OCI-M1 (cell line): ENCODE results near the gene GPR32.
"Not testable (repeated sequence)": the region's sequence is repeated elsewhere in the genome, so short reads cannot be mapped to it uniquely, and the experiment has no call there.

Experiments
- DNase-seq: peaks from one replicate; lab custom pipeline; 2025; lab: John Stamatoyannopoulos, UW

The GPR32 gene

DNA sequence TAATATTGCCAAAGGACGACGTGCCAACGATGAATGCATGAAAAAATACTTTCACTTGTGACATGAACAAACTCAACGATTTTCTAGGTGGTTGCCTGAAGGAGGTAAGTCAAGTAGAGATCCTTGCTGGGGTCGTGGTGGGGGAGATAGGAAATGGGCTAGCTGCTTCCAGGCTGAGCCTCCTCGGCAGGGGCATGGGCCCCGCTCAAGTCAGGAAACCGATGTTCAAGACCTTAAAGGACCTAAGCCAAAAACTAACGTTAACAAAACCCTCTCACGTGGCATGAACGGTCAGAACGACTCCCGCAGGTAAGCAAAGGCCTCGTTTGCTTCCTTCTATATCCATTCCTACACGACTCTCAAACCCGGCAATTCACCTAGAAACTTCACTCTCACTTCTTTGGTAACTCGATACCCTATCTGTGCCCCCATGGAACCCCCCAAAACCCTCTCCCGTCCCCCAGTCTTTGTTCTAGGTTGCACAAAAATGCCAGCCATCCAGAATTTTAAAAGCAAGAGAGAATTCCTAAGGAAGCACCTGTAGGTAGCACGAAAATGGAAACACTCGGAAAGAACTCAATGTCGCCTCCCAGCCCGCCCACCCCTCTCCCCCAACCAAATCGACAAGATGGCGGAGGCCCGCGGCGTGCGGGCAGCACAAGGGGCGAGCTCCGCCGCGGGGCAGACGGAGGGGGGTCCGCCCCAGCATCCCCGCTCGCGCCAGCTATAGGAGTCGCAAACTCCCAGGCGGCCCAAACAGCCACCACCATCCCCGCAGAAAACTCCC is 33.6 kb downstream of the GPR32 start:
- DNase-seq, result peak; percentile 36

DNA sequence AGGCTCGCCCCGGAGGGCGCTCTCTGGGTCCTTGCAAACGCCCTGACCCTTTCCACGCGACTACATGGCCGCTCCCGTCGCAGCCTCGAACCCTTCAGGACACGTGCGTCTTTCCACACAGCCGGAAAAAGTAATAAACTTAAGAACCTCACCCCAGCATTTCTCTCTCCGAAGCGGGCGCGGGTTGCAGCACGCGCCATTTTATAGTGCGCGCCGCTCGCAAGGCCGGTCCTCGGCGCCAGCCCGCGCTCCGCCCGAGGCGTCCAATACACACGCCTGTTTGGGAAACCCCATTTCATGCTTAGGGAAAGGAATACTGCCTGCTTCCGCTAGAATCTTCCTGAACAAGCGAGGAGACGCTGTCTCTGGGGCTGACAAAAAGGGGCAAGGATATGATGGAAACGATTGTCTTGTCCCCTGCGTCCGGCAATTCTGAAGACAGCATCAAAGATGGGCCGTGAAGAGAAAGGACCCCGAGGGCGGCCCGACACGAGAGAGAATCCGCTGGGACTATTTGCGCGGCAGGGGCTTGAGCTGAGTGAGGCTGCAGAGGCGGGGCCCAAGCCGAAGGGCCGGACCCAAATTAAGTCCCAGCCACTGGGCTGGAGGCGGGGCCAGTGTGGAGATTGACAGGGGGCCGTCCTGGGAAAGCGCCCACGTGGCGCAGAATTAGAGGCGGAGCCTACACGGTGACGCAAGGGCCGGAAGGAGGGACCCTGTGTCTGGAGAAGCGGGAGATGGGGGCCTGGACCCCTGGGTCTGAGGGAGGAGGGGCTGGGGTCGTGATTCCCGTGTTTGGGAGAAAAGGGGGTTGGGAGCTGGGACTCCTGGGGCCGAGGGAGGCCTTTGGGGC is 34.4 kb downstream of the GPR32 start:
- DNase-seq, result peak; percentile 99

DNA sequence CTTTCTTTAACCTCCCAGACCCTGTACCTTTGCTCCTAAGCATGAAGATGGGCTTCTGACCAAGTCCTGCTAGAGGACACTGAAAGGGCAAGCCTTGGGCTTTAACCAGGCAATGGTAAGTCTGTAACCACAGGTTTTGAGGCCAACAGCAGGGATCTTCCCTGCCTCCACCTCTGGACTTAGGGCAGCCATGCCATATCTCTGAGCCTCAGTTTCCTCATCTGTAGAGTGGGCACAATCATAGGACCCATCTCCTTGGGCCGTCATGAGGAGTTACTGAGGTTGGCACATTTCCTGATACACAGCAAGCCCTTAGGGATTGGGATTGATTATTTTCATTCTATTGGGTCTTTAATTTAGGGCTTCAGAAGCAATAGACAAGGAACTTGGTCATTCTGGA is 38.6 kb downstream of the GPR32 start:
- DNase-seq, result no peak

DNA sequence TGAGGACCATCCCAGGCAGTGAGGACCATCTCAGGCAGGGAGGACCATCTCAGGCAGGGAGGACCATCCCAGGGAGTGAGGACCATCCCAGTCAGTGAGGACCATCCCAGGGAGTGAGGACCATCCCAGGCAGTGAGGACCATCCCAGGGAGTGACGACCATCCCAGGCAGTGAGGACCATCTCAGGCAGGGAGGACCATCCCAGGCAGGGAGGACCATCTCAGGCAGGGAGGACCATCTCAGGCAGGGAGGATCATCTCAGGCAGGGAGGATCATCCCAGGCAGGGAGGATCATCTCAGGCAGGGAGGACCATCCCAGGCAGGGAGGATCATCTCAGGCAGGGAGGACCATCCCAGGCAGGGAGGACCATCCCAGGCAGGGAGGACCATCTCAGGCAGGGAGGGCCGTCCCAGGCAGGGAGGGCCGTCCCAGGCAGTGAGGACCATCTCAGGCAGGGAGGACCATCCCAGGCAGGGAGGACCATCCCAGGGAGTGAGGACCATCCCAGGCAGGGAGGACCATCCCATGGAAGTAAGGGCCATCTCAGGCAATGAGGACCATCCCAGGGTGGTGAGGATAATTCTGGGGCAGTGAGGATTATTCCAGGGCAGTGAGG is 41.5 kb downstream of the GPR32 start:
- not testable (repeated sequence) for DNase-seq

GRCh38 chr19:50812474-50812873 is 42.2 kb downstream of the GPR32 start:
- no peak for DNase-seq

GRCh38 chr19:50814883-50815282 is 44.6 kb downstream of the GPR32 start:
- DNase-seq, result no peak

DNA sequence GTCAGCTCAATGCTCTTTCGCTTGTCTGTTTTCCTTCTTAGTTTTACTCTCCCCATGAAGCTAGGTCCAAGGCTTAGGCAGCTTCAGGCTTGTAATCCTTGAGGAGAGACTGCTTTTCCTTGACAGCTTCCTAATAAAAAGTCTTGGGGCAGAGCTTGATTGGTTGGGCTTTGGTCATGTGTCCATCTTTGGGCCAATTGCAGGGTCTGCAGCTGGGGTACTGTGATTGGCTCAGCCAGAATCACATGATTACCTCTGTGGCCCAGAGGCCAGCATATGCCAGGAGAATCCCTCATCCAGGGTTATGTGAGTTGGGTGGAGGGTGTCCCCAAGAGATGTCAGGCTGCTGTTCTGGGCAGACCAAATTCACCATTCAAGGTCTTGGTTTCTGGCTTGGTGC is 45.2 kb downstream of the GPR32 start:
- DNase-seq, result no peak

DNA sequence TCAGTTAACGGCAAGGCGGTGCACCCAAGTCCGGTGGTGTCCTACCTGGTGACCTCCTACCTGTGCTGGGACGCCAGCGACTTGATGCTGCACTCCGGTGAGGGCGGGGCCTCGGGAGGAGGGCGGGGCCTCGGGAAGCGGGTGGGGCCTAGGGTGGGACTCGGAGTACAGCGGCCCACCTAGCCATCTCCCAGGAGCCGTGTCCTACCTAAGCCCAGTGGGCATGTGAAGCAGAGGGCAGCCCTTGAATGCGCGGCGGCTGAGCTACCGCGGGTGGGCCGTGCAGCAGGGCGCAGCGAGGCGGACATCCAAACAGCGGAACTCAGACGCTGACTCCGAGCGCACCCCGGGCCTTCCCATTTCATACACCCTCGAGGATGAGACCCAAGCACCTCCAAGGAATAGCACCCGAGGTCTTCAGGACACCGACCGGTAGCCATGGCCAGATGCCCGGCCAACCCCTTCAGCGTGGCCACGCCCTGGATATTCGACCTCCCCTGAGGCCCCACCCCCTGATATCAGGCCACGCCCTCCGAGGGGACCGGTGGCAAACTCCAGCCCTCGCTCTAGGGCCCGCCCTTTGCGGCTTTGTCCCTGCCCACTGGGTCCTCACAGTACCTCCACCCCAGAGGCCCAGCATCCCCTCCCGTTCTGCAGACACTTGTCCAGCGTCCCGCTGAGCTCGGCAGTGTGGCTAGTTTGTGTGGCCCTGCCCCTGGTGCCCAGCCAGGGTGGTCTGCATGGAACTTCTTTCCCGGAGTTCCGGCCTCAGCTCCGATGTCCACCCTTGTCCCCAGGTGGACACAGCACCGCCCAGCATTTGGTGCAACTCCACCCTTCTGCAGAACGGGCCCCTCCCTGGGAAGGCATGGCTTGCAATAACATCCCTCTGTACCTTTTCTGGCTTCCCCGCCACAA is 47.9 kb downstream of the GPR32 start:
- DNase-seq, result peak; percentile 80

- no peak for DNase-seq
Measured at GRCh38 chr19:50818859-50819472, 48.7 kb downstream of the GPR32 start.

GRCh38 chr19:50819636-50820035 is 49.4 kb downstream of the GPR32 start:
- DNase-seq, result no peak

- DNase-seq, result no peak
Measured at GRCh38 chr19:50820086-50820485, 49.8 kb downstream of the GPR32 start.

DNA sequence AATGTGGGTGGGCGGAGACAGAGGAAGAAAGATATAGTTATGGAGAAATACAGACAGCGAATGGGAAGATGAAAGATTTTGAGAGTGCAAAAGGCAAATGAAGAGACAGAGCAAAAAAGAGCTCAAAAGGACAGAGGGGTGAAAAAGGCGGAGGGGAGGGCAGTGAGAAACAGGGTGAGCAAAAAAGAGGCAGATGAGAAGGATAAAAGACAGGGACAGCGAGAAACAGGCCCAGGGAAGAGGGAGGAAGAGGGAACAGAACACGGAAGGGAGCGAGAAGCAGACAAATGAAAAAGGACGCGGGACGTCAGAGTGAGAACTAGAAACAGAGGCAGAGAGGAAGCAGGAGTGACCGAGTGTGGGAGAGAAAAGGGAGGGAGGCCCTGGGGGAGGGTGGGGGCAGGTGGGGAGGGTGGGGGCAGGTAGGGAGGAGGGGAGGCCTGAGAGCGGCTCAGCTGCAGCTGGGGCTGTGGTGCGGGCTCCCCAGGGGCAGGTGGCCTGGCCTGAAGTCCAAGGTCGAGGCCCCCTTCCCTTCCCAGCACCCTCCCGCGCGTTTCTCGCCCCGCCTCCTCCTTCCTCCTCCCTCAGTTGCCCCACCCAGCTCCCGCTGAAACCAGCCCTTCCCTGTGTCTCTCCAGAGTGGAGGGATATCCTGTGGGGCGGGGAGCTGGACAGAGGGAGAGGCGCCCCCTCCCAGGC is 50.4 kb downstream of the GPR32 start:
- DNase-seq, result peak; percentile 40

GRCh38 chr19:50821248-50821612 is 51.0 kb downstream of the GPR32 start:
- DNase-seq, result no peak
